Natural killer cell (primary cell): ENCODE measurements around the gene LINC00305. TPM values are rescaled to one million over a fixed set of nuclear protein-coding genes. Genes with fewer than 3 reads are reported as not detected.

Experiments
- ATAC-seq, 3 donors: fragments of 150-1000 bp in 2 of 3; fragments of 200-7000 bp in 1 of 3; cut with Tn5 transposase; 1 replicate in 1 of 3; 2 replicates in 2 of 3; pipeline ENCODE4 v1.10.0; 2021; ENCODE audit warnings: mild to moderate bottlenecking in 2 of 3, moderate library complexity in 2 of 3
- DNase-seq, 2 donors: peaks; one replicate each; pipeline versions ENCODE4 v3.0.0 to v3.0.0-alpha.2; 2013 to 2021; ENCODE audit warnings: mixed read lengths in 1 of 2
- H3K27ac ChIP-seq: one replicate; pipeline ENCODE4 v1.5.1; 2013; ENCODE audit warnings: mild to moderate bottlenecking, low read length
- H3K27me3 ChIP-seq: one replicate; pipeline ENCODE4 v1.6.1; 2013; ENCODE audit warnings: low read length; ENCODE audit not compliant: control insufficient read depth, insufficient read depth
- H3K36me3 ChIP-seq: one replicate; pipeline ENCODE4 v1.6.1; 2013; ENCODE audit warnings: low read length; ENCODE audit not compliant: control insufficient read depth, insufficient read depth
- H3K4me1 ChIP-seq: one replicate; pipeline ENCODE4 v1.6.1; 2013; ENCODE audit warnings: low read length; ENCODE audit not compliant: control insufficient read depth, insufficient read depth
- H3K4me3 ChIP-seq: one replicate; pipeline ENCODE4 v1.5.1; 2013; ENCODE audit warnings: low read length
- H3K9me3 ChIP-seq: one replicate; pipeline ENCODE4 v1.6.1; 2013; ENCODE audit warnings: low read length; ENCODE audit not compliant: control insufficient read depth, insufficient read depth
- H3K27ac Mint-ChIP-seq, 2 donors: one replicate each; pipeline ENCODE4 v1.8.0; 2022; ENCODE audit warnings: mild to moderate bottlenecking in 2 of 2, mixed read lengths in 2 of 2, moderate library complexity in 1 of 2
- H3K27me3 Mint-ChIP-seq, 2 donors: one replicate each; pipeline ENCODE4 v1.8.0; 2022; ENCODE audit warnings: low read depth in 2 of 2, mixed read lengths in 2 of 2
- H3K36me3 Mint-ChIP-seq: one replicate; pipeline ENCODE4 v1.8.0; 2022; ENCODE audit warnings: mixed read lengths
- H3K4me1 Mint-ChIP-seq, 2 donors: one replicate each; pipeline ENCODE4 v1.8.0; 2022; ENCODE audit warnings: mixed read lengths in 2 of 2
- H3K4me3 Mint-ChIP-seq: one replicate; pipeline ENCODE4 v1.8.0; 2022; ENCODE audit warnings: mild to moderate bottlenecking, moderate library complexity, mixed read lengths
- H3K9me3 Mint-ChIP-seq, 2 donors: one replicate each; pipeline ENCODE4 v1.8.0; 2022; ENCODE audit warnings: mixed read lengths in 2 of 2
- WGBS: methylation state at CpG from one replicate; pipeline ENCODE4 v1.1.7; 2013; ENCODE audit warnings: missing lambda C conversion rate; ENCODE audit not compliant: insufficient coverage; 5-methylcytosine and 5-hydroxymethylcytosine counted together
- intact Hi-C: fragments of 100-400 bp; cut with micrococcal nuclease; formaldehyde crosslinking; loops from one replicate; pipeline ENCODE4 v1.14.2; 2022
- total RNA-seq, 4 donors: library from RNA; stranded (reverse); fragments of 120-200 nt in 1 of 4; gene quantifications; one replicate each; pipeline versions ENCODE4 v1.2.3 to v1.2.4, GENCODE V29; 2013 to 2022
- TF ChIP-seq, protein P1 (sequence below): fragments of 200-600 bp; IDR thresholded peaks from one replicate; pipeline ENCODE4 v1.8.0; 2022; ENCODE audit warnings: antibody characterized with exemption

LINC00305 gene
- not detected for total RNA-seq
- total RNA-seq (2013) = not detected

DNA sequence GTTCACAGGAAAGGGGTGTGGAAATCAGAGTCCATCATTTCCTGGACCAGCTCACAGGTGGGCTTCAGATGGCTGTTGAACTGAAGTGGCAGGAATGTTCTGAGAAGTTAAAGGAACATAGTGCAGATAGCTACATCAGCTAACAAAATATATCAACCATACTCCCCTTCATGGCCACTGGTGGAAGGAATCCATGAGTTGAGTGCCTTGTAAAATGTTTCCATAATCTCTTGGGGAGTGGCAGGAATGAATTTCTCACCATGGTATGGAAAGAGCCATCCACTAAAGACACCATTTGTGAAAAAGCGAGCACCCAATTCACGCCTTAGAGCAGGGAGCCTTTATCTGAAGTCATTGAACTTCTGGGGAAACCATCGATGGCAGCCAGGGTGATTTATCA lies at the start of gene LINC00305:
LINC00305 (minus strand) TSS at position 101 of the 400 bp plus-strand sequence.
- H3K27ac Mint-ChIP-seq = no peak within 1 kb of the TSS
- H3K27me3 Mint-ChIP-seq = no peaks in the 10 kb centered on the region
- Histone ChIP-seq H3K27me3 (no peaks in the 10 kb centered on the region), H3K9me3 (no peaks in the 10 kb centered on the region), H3K4me1 (no peaks in the 10 kb centered on the region), H3K4me3 (no peak within 1 kb of the TSS), H3K36me3 (no peaks in the 10 kb centered on the region), H3K27ac (no peak within 1 kb of the TSS)
- no peaks in the 10 kb centered on the region for H3K4me1 Mint-ChIP-seq
- H3K9me3 Mint-ChIP-seq = no peaks in the 10 kb centered on the region
- 86% methylated on average over 3 of the region's 3 CpGs for WGBS
- TF ChIP-seq, protein P1, sequence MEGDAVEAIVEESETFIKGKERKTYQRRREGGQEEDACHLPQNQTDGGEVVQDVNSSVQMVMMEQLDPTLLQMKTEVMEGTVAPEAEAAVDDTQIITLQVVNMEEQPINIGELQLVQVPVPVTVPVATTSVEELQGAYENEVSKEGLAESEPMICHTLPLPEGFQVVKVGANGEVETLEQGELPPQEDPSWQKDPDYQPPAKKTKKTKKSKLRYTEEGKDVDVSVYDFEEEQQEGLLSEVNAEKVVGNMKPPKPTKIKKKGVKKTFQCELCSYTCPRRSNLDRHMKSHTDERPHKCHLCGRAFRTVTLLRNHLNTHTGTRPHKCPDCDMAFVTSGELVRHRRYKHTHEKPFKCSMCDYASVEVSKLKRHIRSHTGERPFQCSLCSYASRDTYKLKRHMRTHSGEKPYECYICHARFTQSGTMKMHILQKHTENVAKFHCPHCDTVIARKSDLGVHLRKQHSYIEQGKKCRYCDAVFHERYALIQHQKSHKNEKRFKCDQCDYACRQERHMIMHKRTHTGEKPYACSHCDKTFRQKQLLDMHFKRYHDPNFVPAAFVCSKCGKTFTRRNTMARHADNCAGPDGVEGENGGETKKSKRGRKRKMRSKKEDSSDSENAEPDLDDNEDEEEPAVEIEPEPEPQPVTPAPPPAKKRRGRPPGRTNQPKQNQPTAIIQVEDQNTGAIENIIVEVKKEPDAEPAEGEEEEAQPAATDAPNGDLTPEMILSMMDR = no peak
- intact Hi-C loops = no loop called here
- H3K4me3 Mint-ChIP-seq = no peak within 1 kb of the TSS
- DNase-seq (no peak), ATAC-seq (no peak)
- H3K36me3 Mint-ChIP-seq = no peaks in the 10 kb centered on the region

DNA sequence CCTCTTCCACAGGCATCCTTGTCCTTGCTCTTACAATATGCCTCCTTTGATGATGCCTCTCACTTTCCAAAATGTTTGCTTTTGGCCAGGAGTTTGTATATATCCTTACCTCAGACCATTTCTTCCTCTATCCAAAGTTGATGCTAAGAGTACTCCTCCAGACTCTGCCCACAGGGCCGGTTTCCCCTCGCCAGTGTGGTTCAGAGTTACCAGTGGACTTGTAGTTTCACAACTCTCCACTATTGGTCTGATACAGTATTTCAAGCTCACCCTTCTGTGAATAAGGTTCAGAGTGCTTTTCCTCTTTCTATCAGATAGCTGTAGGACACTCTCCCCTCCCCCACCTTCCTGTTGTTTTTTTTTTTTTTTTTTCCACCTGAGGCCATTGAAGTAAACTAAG lies 42.2 kb upstream of the LINC00305 start:
- no peak for ATAC-seq
- TF ChIP-seq, protein P1 = no peak
- Mint-ChIP-seq H3K27me3 (no peaks in the 10 kb centered on the region), H3K36me3 (no peaks in the 10 kb centered on the region), H3K4me3 (no peak overlapping the region), H3K27ac (no peak overlapping the region), H3K4me1 (no peaks in the 10 kb centered on the region), H3K9me3 (peaks cover 5 to 6% of the 10 kb centered on the region in 2 donors)
- intact Hi-C loops = loop anchor here (10.0 kb wide), 1 partner anchor 64 kb away; no protein-coding TSS in a partner anchor
- Histone ChIP-seq H3K9me3 (peaks cover 2% of the 10 kb centered on the region), H3K4me1 (no peaks in the 10 kb centered on the region), H3K27me3 (no peaks in the 10 kb centered on the region), H3K27ac (no peak overlapping the region), H3K36me3 (no peaks in the 10 kb centered on the region), H3K4me3 (no peak overlapping the region)
- no peak for DNase-seq
- whole genome bisulfite sequencing = 74% methylated on average over 2 of the region's 2 CpGs

DNA sequence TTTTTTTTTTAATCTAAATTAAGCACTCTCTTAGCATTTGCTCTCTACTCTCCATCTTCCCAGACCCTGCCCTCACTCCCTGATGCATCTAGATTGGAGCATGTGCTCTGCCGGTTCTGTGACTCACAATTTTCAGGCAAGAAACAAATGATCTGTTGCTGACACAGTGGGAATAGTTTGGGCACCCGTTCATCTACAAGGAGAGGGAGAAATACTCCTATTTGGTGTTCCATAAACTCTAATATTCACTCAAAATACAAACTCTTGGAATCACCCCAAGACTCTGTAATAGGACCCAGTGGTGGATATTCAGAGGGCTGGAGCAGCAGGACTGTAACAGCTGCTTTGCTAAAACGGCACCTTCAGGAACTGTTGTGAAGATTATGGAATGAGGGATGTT lies 37.1 kb upstream of the LINC00305 start:
- Mint-ChIP-seq H3K27ac (no peak overlapping the region), H3K36me3 (no peaks in the 10 kb centered on the region), H3K4me1 (no peaks in the 10 kb centered on the region), H3K4me3 (no peak overlapping the region), H3K9me3 (peaks cover 2 to 7% of the 10 kb centered on the region in 2 donors), H3K27me3 (no peaks in the 10 kb centered on the region)
- intact Hi-C loops = no loop called here
- Histone ChIP-seq H3K36me3 (no peaks in the 10 kb centered on the region), H3K27ac (no peak overlapping the region), H3K4me1 (no peaks in the 10 kb centered on the region), H3K9me3 (peaks cover 2% of the 10 kb centered on the region), H3K4me3 (no peak overlapping the region), H3K27me3 (no peaks in the 10 kb centered on the region)
- TF ChIP-seq, protein P1 = no peak
- ATAC-seq (no peak), DNase-seq (no peak)
- WGBS = 69% methylated on average over 3 of the region's 3 CpGs

DNA sequence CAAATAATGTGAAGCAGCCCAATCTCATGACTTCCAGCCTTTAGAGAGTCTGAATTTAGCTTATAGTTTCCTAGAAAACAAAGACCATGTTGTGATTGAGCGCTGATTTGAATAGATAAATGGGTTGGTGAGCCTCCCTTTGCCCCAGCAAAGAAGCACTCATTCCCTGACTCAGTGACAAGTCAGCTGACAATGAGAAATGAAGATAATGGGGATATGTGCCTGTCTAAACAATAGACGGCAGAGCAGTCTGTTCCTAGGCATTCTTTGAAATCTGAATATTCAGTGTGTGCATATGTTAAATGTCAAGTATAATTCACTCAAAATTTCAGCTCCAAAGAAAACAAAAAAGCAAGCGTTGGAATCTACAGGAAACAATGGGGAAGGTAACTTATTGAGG lies 34.8 kb upstream of the LINC00305 start:
- no peaks in the 10 kb centered on the region for H3K4me1 Mint-ChIP-seq
- no peaks in the 10 kb centered on the region for H3K36me3 ChIP-seq
- DNase-seq (no peak), ATAC-seq (no peak)
- H3K9me3 ChIP-seq = peaks cover 2% of the 10 kb centered on the region
- peaks cover under 1 to 9% of the 10 kb centered on the region in 2 donors for H3K9me3 Mint-ChIP-seq
- TF ChIP-seq, protein P1 = no peak
- H3K4me3 Mint-ChIP-seq = no peak overlapping the region
- H3K27ac Mint-ChIP-seq = no peak overlapping the region
- H3K4me1 ChIP-seq = no peaks in the 10 kb centered on the region
- no peak overlapping the region for H3K27ac ChIP-seq
- H3K27me3 ChIP-seq = no peaks in the 10 kb centered on the region
- no peaks in the 10 kb centered on the region for H3K27me3 Mint-ChIP-seq
- WGBS = 84% methylated on average over 2 of the region's 3 CpGs
- intact Hi-C loops = no loop called here
- H3K4me3 ChIP-seq = no peak overlapping the region
- no peaks in the 10 kb centered on the region for H3K36me3 Mint-ChIP-seq
